Activated CD4-positive, CD25-positive, alpha-beta regulatory T cell treated with anti-CD3 and anti-CD28 coated beads, Interleukin-2, amount 50 U/mL, for 72 hours (primary cell): ENCODE measurements around the gene NEK1.

Experiments used
- DNase-seq: peaks from one replicate; pipeline ENCODE4 v3.0.0; 2021

NEK1 gene

GRCh38 chr4:169611991-169612870 lies at the start of gene NEK1:
TSS of gene NEK1 (minus strand) at chr4:169612583. CDS start at chr4:169602630, 9,953 bp downstream.
- DNase-seq, result peak; percentile 85

GRCh38 chr4:169661761-169662160 lies 49.4 kb upstream of the NEK1 start:
- DNase-seq, result no peak

GRCh38 chr4:169660929-169661328 lies 48.5 kb upstream of the NEK1 start:
- no peak for DNase-seq

- peak; percentile 51 for DNase-seq
Observed at GRCh38 chr4:169659716-169660670, 47.6 kb upstream of the NEK1 start.

- DNase-seq, result no peak
Observed at GRCh38 chr4:169658975-169659715, 46.8 kb upstream of the NEK1 start.

- DNase-seq, result no peak
Observed at GRCh38 chr4:169658196-169658595, 45.8 kb upstream of the NEK1 start.

- DNase-seq, result no peak
Observed at GRCh38 chr4:169657470-169658107, 45.2 kb upstream of the NEK1 start.

GRCh38 chr4:169655401-169655800 lies 43.0 kb upstream of the NEK1 start:
- DNase-seq, result no peak

- DNase-seq, result no peak
Observed at GRCh38 chr4:169652535-169652934, 40.2 kb upstream of the NEK1 start.

- DNase-seq, result no peak
Observed at GRCh38 chr4:169650227-169650936, 38.0 kb upstream of the NEK1 start.

- DNase-seq, result no peak
Observed at GRCh38 chr4:169649545-169650226, 37.3 kb upstream of the NEK1 start.

- DNase-seq, result no peak
Observed at GRCh38 chr4:169645627-169646026, 33.2 kb upstream of the NEK1 start.

GRCh38 chr4:169644802-169645201 lies 32.4 kb upstream of the NEK1 start:
- DNase-seq, result no peak

GRCh38 chr4:169640261-169640870 lies 28.0 kb upstream of the NEK1 start:
- DNase-seq, result no peak

- DNase-seq, result no peak
Observed at GRCh38 chr4:169634975-169635374, 22.6 kb upstream of the NEK1 start.

GRCh38 chr4:169632896-169633295 lies 20.5 kb upstream of the NEK1 start:
- no peak for DNase-seq

GRCh38 chr4:169630069-169630468 lies 17.7 kb upstream of the NEK1 start:
- no peak for DNase-seq

- DNase-seq, result no peak
Observed at GRCh38 chr4:169628579-169628978, 16.2 kb upstream of the NEK1 start.

- no peak for DNase-seq
Observed at GRCh38 chr4:169627307-169627706, 14.9 kb upstream of the NEK1 start.
